GM18519 (cell line): Measurements from ENCODE around the gene SMC1B.
"Not testable (repeated sequence)": the region's sequence is repeated elsewhere in the genome, so short reads cannot be mapped to it uniquely, and the experiment has no call there.

Source experiments
- ATAC-seq: cut with Tn5 transposase; IDR thresholded peaks from one replicate; pipeline ENCODE4 v1.9.1; 2021; ENCODE audit warnings: mild to moderate bottlenecking, moderate library complexity; ENCODE audit not compliant: unreplicated experiment, low FRiP score

SMC1B gene

DNA sequence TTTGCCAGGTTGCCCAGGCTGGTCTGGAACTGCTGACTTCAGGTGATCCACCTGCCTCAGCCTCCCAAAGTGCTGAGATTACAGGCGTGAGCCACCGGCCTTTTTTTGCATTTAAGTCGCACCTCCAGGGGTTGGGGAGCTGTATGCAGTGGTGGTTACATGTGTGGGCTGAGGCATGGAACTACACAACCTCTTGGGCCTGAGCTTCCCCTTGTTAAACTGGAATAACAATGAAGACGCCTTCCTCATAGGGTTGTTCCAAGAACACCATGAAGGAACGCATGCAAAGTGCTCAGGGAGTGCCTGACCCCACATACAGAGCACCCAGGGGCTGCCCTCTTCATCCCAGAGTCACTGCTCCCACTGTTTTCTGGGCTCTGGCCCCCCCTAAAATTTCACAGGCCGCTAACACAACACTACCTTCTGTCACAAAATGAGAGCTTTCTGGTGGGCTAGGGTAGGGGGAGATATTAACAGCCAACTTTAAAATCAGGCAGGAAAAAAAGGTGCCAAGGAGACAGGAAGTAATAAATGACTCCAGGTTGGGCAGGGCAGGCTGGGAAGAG lies 104.9 kb downstream of the SMC1B start:
- no peak for ATAC-seq

DNA sequence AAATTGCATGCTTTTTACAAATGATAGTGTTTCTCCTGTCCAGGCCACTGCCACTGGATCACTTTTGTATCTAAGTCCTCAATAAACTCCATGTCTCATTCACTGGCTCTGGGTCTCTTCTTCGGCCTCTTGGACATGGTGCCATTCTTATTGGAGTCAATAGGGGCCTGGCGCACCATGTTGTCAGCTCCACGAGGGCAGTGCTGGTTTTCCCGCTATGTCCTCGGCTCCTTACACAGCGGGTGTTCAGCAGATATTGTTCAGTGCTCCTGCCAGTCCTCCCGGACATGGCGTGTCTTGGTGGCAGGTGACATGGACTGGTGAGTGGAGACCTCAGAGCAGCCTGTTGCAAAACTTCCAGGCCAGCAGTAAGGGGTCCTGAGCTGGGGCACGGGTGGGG lies 107.3 kb downstream of the SMC1B start:
- ATAC-seq, result no peak

DNA sequence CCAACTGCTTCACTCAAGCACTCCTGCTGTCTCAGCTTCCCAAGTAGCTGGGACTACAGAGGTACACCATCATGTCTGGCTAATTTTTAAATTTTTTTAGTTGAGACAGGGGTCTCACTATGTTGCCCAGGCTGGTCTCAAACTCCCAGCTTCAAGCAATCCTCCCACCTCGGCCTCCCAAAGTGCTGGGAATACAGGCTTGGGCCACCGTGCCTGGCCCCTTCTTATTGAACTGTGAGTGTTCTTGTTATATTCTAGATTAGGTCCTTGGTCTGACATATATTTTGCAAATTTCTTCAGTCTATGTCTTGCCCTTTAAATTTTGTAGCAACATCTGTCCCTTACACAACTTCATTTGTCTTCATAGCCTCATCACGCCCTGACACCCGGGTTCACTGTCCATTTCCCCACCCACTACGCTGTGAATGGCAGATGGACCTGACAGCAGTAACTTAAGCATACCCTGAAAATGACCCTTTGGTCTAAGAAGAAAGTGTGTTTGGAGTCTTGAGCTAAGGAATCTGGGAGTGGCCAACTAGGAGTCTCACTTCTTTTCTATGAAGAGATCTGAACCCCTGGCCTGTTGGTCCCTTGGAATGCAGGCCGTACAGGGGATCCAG lies 107.8 kb downstream of the SMC1B start:
- ATAC-seq, result no peak

DNA sequence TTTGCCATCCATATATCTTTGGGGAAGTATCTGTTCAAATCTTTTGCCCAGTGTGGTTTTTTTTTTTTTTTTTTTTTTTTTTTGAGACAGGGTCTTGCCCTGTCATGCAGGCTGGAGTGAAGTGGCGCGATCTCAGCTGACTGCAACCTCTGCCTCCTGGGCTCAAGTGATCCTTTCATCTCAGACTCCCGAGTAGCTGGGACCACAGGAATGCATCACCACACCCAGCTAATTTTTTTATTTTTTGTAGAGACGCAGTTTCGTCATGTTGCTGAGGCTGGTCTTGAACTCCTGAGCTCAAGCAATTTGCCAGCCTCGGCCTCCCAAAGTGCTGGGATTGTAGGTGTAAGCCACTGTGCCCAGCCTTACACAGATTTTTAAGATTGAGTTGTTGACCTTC lies 108.4 kb downstream of the SMC1B start:
- ATAC-seq, result no peak

- no peak for ATAC-seq
These were observed 110.2 kb downstream of the SMC1B start for GRCh38 chr22:45303181-45303580.

DNA sequence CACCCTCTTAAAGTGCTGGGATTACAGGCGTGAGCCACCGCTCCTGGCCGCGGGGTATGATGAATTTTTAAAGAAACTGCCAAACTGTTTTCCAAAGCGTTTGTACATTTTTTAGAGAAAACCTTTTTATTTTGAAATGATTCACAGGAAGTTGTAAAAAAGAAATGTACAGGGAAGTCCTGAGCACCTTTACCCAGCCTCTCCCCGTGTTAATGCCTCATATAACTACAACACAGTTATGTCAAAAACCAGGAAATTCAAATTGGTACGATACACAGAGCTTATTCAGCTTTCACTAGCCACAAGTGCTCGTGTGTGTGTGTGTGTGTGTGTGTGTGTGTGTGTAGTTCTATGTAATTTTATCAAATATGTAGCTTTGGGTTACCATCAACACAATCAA lies 110.6 kb downstream of the SMC1B start:
- no peak for ATAC-seq

DNA sequence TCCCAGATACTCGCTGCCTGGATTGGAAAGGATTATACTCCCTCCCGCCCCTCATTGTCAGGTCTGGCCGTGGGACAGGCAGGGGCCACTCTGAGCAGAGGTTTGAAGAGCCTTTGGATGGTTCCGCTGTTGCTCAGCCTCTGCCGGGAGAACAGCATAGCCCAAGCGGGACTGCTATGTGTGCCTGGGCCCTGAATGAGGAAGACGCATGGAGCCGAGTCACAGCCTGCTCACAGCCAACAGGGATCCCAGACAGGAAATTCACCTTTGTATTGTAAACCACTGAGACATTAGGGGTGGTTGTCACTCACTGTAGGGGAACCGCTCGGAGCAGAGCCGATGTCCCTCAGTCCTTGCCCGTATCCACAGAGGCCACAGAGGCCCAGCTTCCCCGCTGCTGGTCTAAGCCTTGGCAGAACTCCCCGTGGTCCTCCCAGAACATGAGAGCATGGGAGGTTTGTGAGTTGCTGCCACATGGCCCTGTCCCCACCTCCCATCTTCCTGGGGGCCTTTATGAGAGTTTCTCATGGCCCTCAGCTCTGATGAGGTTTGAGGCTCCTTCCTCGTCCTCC lies 114.4 kb downstream of the SMC1B start:
- ATAC-seq, result no peak

GRCh38 chr22:45296628-45297297 lies 116.6 kb downstream of the SMC1B start:
- ATAC-seq, result no peak

GRCh38 chr22:45295492-45295891 lies 117.9 kb downstream of the SMC1B start:
- no peak for ATAC-seq

DNA sequence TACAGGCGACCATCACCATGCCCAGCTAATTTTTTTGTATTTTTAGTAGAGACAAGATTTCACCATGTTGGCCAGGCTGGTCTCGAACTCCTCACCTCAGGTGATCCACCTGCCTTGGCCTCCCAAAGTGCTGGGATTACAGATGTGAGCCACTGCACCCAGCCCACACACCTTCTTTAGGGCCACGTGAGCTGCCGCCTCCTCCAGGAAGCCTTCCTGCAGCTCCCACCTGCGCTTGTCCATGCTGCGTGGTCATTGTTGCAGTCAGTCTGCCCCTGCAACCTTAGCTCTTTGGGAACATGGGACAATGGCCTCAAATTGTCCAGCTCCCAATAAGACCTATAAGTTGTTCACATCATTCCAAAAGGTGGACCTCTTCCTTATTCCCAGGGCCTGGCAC lies 118.4 kb downstream of the SMC1B start:
- ATAC-seq, result not testable (repeated sequence)
